Stimulated activated CD4-positive, alpha-beta T cell treated with anti-CD3 and anti-CD28 coated beads, Interleukin-4, amount 100 ng/mL, for 48 hours (primary cell): Measurements from ENCODE around the gene WDR36.
A peak's percentile ranks its signal among the peaks of the same experiment; 100 is the strongest.
"Not testable (repeated sequence)": the region's sequence is repeated elsewhere in the genome, so short reads cannot be mapped to it uniquely, and the experiment has no call there.

Experiments
- DNase-seq, 2 donors: peaks; one replicate each; pipeline ENCODE4 v3.0.0-alpha.2; 2020; ENCODE audit warnings: low read depth in 2 of 2

Gene WDR36

DNA sequence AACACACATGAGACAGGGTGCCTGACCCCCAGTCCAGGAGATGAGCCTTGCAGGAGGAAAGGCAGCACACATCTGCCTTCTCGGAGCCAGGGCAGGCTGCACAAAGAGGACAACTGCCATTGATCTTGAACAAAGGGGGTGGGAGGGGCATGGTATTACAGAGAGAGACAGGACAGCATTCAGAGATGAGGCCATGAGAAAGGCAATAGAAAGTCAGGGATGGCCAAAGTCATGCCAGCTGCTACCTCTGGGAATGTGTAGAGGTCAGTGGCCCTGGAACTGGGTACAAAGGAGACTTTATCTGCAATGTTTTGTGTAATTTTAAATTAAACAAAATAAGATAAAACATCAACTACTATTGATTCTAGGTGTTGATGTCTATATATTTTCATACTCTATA, 43.2 kb downstream of the WDR36 start:
- no peak for DNase-seq

- DNase-seq, result no peak
Observed at GRCh38 chr5:111135946-111136345, 43.8 kb downstream of the WDR36 start.

GRCh38 chr5:111138096-111138495, 45.9 kb downstream of the WDR36 start:
- DNase-seq, result no peak

- not testable (repeated sequence) for DNase-seq
Observed at GRCh38 chr5:111141471-111141870, 49.3 kb downstream of the WDR36 start.

DNA sequence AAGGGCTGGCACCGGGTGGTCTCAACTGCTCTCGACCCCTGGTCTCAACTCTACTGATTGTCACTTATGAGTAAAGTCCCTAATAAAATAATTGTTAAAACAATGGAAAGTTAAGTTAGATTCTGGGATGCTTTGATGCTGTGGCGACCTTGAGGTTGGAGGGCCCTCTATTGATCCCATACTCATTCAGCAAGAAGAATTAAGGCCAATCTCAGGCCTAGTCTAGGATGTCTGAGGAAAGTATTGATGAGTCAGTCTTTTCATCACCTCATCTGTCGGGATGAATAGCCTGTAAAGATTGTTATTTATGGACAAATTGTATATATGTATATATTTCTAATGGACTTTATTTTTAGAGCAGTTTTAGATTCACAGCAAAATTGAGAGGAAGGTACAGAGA, 50.8 kb downstream of the WDR36 start:
- DNase-seq, result no peak

- no peak for DNase-seq
Observed at GRCh38 chr5:111143910-111144309, 51.8 kb downstream of the WDR36 start.

DNA sequence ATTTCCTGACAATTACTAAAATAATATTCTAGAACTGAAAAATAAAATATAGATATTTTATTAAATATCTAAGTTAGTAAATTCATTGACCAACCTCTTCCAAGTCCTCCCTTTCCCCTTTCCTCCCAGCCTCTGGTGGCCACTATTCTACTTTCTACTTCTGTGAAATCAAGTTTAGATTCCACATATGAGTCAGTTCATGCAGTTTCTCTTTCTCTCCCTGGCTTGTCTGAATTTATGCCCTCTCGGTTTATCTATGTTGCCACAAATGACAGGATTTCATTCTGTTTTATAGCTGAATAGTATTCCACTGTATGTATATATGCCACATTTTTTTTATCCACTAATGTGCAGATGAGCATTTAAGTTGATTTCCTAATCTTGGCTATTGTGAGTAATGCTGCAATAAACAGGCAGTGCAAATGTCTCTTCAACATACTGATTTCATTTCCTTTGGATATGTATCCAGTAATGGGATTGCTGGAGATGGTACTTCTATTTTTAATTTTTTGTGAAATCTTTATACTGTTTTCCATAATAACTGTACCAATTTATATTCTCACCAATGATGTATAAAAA, 52.3 kb downstream of the WDR36 start:
- no peak for DNase-seq

- no peak for DNase-seq
Observed at GRCh38 chr5:111146053-111146452, 53.9 kb downstream of the WDR36 start.

- no peak for DNase-seq
Observed at GRCh38 chr5:111147502-111147901, 55.4 kb downstream of the WDR36 start.

DNA sequence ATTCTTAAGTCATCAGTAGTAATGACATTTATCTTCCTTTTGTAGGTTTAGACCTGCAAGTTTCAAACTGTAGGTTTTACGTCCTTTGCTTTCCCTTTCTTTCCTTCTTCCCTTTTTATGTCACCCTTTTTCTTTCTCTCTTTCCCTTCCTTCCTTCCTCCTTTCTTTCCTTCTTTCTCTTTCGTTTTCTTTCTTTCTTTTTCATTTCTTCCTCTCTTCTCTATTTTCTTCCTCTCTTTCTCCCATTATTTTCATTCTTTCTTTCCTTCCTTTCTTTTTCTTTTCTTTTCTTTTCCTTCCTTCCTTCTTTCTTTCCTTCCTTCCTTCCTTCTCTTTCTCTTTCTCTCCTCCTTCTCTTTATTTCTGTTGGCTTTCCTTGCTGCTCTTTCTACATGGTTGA, 59.9 kb downstream of the WDR36 start:
- DNase-seq, result no peak

- no peak for DNase-seq
Observed at GRCh38 chr5:111153483-111153882, 61.3 kb downstream of the WDR36 start.

DNA sequence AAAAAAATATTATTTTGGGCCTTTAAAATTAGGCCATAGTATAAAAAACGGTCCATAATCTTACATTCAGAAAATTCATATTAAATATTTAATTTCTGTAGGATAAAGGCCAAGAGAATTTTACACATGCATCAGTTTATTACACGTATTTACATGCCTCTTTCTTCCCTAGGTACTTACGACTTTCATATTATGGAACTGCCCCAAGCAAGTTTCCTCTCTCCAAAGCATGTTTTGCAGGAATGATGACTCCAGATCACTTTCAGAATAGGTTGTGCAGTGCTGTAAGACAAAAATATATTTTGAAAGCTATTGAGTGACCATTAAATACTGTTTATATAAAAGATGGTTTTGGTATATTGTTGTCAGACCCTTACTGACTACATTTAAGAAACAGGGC, 61.8 kb downstream of the WDR36 start:
- no peak for DNase-seq

- DNase-seq, result peak; percentile 70 to 76
Observed at GRCh38 chr5:111158105-111158744, 66.1 kb downstream of the WDR36 start.

DNA sequence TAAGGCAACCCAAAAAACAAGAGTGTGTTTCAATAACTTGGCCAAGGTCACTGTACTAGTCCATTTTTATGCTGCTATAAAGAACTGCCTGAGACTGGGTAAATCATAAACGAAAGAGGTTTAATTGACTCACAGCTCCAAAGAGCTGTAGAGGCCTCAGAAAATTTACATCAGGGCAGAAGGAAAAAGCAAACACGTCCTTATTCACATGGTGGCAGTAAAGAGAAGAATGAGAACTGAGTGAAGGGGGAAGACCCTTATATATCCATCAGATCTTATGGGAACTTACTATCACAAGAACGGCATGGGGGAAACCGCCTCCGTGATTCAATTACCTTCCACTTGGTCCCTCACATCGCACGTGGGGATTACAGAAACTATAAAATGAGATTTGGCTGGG, 67.7 kb downstream of the WDR36 start:
- DNase-seq, result no peak

- no peak for DNase-seq
Observed at GRCh38 chr5:111163000-111163399, 70.9 kb downstream of the WDR36 start.

DNA sequence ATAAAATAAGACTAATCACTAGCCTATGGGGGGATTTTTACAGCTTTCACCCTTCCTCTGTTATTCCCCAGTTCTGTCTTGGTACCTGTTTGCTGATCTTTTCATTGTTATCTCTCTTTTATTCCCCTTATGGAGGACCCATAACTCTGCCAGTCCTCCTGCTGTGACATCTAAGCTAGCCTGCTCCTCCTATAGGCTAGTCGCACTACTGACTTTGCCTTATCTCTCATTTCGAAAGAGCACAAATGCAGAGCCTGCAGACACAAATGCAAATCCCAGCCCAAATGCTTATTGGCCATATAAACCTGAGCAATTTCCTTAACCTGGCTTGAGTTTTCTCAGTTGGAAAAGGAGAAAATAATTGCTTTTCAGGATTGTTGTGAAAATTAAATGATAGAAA, 72.9 kb downstream of the WDR36 start:
- no peak for DNase-seq

DNA sequence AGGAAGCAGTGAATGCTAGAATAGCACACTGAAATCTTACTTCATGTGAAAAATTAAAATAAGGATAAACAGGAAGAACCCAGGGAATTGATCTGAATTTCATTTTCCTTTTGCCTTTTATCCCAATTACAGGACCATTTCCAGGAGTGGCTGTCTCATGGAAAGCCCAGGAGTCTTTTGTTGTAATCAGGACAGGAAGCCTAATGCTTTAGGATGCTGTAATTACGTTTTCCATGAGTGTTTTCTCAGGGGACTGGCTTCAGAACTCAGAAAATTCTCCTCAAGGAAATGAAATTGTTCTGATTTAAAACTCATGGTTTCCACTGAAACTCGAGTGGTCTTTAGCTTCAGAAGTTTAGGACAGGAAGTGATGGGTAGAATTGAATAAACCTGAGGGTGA, 75.4 kb downstream of the WDR36 start:
- no peak for DNase-seq

DNA sequence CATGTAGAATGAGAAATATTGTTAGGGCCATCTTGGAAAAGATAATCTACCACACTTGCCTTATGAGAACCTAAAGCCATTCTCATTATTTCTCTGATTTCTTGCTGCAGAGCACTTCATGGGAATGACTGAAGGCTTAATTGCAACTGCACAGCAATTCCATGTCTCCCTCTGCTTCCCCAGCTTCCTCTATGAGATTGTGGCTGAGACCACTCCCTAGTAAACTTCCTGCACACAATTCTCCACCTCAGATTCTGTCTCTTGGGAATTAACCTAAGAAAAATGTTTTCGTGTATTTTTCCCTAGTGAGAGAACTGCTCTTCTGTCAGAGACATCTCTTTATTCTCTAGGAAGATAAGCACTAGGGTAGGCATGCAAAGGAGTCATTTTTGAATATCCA, 76.5 kb downstream of the WDR36 start:
- DNase-seq, result no peak

DNA sequence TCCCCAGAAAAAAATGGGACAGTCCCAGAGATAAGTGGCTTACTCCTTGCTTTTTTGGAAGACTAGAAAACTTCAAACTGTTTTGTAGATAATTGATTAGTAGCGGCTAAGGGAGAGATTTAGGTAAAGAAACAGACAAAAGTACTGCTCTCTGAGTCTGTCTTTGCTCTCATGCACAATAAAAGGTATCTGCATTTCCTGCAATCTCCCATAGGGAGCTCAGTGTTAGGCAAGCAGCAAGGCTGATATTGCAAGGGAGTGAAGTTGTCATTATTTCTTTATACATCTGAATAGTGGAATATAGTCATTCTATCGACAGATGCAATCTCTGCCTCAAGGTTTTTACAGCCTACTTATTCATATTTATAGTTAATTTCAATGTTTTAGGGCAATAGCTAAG, 77.1 kb downstream of the WDR36 start:
- no peak for DNase-seq

DNA sequence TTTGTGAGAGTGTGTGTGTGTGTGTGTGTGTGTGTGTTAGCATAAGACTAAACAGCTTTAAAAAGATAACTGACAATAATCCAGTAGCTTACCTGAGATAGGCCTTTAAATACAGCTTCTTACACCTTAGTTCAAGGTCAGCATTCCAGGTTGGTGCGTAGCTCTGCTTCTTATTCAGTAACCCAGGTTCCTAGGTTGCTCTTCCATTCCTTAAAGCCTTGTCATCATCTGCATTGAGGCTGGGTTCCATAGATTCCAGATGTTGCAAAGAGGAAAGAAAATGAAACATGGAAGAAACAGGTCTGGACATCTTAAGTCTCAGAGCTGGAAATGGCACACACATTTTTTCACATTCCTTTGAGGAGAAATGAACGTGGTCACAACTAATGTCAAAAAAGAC, 78.1 kb downstream of the WDR36 start:
- no peak for DNase-seq

DNA sequence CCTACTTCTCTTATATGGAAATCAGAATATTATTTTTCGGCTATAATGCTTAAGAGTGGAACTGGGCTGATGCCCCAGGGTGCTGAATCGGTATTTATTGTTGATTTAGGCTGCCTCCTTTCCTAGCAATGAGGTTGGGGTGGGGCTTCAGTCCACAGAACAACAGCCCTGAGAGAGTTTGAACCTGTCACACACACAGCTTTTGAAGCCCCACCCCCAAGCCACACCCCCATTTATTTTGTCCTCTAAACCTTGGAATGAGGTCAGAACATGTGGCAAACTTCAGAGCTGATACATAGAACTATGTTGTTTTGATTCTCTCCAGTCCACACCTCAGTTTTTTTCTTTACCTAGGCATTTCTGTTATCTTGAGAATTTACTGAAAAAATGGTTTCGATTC, 80.4 kb downstream of the WDR36 start:
- DNase-seq, result no peak

DNA sequence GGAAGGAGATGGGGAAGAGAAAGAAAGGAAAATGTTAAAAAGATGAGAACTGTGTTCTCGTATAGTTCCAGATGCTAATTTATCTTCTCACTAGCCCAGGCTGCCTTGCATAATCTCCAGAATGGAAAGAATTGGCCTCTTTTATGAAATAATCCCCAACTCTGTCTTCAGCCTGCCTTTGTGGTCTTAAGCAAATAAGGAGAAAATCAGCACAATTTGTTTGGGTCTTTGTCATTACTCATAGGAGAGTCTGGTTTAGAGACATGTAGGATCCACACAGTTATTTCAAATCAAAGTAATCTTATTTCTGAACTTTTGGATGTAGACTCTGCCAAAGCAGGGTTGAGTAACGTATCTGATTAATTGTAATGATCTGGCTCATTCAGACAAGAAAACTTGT, 81.3 kb downstream of the WDR36 start:
- DNase-seq, result no peak
